Measurements from ENCODE around the gene NRCAM. TPM values are rescaled to one million over a fixed set of nuclear protein-coding genes. Genes with fewer than 3 reads are reported as not detected.

NRCAM gene
- total and polyA plus RNA-seq, 3 experiments from 2014 or later, result 0.27 to 1.1 (median 0.74) TPM

DNA sequence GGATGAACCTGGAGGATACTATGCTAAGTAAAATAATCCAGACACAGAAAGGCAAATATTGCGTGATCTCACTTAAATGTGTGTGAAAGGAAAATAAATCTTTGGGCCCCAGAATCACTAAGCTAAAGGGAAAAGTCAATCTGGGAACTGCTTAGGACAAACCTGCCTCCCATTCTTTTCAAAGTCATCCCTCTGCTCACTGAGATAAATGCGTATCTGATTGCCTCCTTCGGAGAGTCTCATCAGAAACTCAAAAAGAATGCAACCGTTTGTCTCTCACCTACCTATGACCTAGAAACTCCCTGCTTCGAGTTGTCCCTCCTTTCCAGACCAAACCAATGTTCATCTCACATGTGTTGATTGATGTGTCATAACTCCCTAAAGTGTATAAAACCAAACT, 286.0 kb downstream of the NRCAM start:
- H3K27me3 Mint-ChIP-seq, result peaks cover 5 to 18% of the 10 kb centered on the region in 2 donors
- POLR2A ChIA-PET, result no interaction called here

DNA sequence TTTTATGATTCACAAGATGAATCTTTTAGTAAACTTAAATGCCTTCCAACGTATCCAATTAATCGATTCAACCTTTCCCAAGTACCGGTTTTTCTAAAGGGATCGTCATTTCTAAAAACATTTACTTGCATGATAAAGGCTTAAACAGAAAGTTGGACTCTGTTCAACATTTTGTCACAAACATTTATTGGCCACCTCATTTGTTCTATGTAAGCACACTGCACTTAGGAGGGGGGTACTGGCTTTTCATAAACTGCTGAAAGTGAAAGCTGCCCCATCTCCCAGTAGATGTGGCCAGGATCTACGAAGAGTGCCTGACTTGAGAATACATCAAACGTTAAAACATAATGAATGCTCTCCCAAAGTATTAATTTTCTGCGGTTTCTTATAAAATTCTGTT, 288.8 kb downstream of the NRCAM start:
- peaks cover 0 to 2% (median 0%) of the 10 kb centered on the region in 5 donors for H3K9me3 Mint-ChIP-seq
- H3K4me3 Mint-ChIP-seq, result no peak overlapping the region
- ChIA-PET CTCF (no interaction called here), POLR2A (no interaction called here)
- no peaks in the 10 kb centered on the region for H3K27me3 ChIP-seq (ENCODE audit: insufficient read depth, low read length, poor library complexity, severe bottlenecking)
- no peaks in the 10 kb centered on the region for H3K36me3 Mint-ChIP-seq
- no peak overlapping the region for H3K4me3 ChIP-seq (ENCODE audit: low read length)
- no peak overlapping the region for H3K27ac Mint-ChIP-seq
- no peak for DNase-seq
- H3K27me3 Mint-ChIP-seq, result peaks cover 7 to 9% of the 10 kb centered on the region in 2 donors
- H3K9me3 ChIP-seq (ENCODE audit: low read length), result no peaks in the 10 kb centered on the region
- no peak overlapping the region for H3K27ac ChIP-seq (ENCODE audit: low read depth, low read length)
- no peaks in the 10 kb centered on the region for H3K4me1 Mint-ChIP-seq
- H3K4me1 ChIP-seq (ENCODE audit: insufficient read depth, low read length), result no peaks in the 10 kb centered on the region
- H3K36me3 ChIP-seq (ENCODE audit: insufficient read depth, low read length), result no peaks in the 10 kb centered on the region

More for the DNA sequence above, 286.0 kb downstream of the NRCAM start:
- Histone ChIP-seq H3K27ac (ENCODE audit: low read depth, low read length) (no peak overlapping the region), H3K9me3 (ENCODE audit: low read length) (no peaks in the 10 kb centered on the region), H3K4me3 (ENCODE audit: low read length) (no peak overlapping the region), H3K27me3 (ENCODE audit: insufficient read depth, low read length, poor library complexity, severe bottlenecking) (no peaks in the 10 kb centered on the region), H3K4me1 (ENCODE audit: insufficient read depth, low read length) (no peaks in the 10 kb centered on the region), H3K36me3 (ENCODE audit: insufficient read depth, low read length) (no peaks in the 10 kb centered on the region)
- peaks cover 0 to 1% (median 0%) of the 10 kb centered on the region in 5 donors for H3K9me3 Mint-ChIP-seq
- no peaks in the 10 kb centered on the region for H3K4me1 Mint-ChIP-seq
- H3K27ac Mint-ChIP-seq, result no peak overlapping the region
- H3K36me3 Mint-ChIP-seq, result no peaks in the 10 kb centered on the region
- DNase-seq, result no peak
- H3K4me3 Mint-ChIP-seq, result no peak overlapping the region
- CTCF ChIA-PET, result interaction anchor here (1.5 kb wide), 1 partner anchor 11 kb away, joined by 3 read pairs; no protein-coding TSS in a partner anchor

DNA sequence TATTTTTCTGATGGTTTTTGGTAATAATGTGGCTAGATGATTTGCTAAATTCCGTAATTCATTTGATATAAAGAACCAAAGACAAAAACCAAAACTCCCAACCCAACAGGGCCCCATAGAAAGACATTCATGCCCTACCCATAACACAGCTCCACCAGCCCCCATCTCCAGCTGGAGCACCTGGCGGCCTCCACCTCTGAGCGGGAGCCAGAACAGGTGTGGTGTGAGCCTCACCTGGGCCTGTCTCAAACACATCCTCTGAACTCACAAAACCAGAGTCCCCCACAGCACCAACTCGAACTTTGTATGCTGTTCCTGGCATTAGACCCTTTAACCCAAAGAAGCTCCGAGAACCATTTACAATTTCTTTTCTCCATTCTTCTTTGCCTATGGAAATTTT, 289.5 kb downstream of the NRCAM start:
- H3K27me3 ChIP-seq (ENCODE audit: insufficient read depth, low read length, poor library complexity, severe bottlenecking), result no peaks in the 10 kb centered on the region
- Mint-ChIP-seq H3K9me3 (peaks cover 0 to 2% (median 0%) of the 10 kb centered on the region in 5 donors), H3K4me1 (no peaks in the 10 kb centered on the region), H3K36me3 (no peaks in the 10 kb centered on the region), H3K4me3 (no peak overlapping the region), H3K27ac (no peak overlapping the region), H3K27me3 (peaks cover 7 to 8% of the 10 kb centered on the region in 2 donors)
- no peak for DNase-seq
- H3K4me1 ChIP-seq (ENCODE audit: insufficient read depth, low read length), result no peaks in the 10 kb centered on the region
- H3K9me3 ChIP-seq (ENCODE audit: low read length), result no peaks in the 10 kb centered on the region
- ChIA-PET CTCF (interaction anchor here (0.7 kb wide), 1 partner anchor 8 kb away, joined by 3 read pairs; no protein-coding TSS in a partner anchor), POLR2A (no interaction called here)
- no peak overlapping the region for H3K27ac ChIP-seq (ENCODE audit: low read depth, low read length)
- H3K36me3 ChIP-seq (ENCODE audit: insufficient read depth, low read length), result no peaks in the 10 kb centered on the region
- H3K4me3 ChIP-seq (ENCODE audit: low read length), result no peak overlapping the region

DNA sequence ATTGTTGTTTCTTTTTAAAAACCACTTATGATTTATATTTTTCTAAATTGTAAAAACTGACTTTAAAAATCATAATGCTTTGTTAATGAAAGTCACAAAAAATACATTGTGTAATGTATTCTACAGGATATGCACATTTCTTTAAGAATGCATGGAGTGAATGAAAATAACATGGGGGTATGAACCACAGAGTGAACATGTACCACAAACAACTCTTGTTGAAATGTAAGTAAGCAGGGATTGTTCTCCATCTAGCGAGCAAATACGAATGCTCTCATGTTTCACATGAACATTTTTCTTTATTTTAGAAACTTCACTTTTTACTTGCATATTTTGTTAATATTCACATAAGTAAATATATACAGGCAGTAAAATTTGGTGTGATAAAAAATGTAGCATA, 290.5 kb downstream of the NRCAM start:
- Histone ChIP-seq H3K9me3 (ENCODE audit: low read length) (no peaks in the 10 kb centered on the region), H3K27me3 (ENCODE audit: insufficient read depth, low read length, poor library complexity, severe bottlenecking) (no peaks in the 10 kb centered on the region), H3K36me3 (ENCODE audit: insufficient read depth, low read length) (no peaks in the 10 kb centered on the region), H3K27ac (ENCODE audit: low read depth, low read length) (no peak overlapping the region), H3K4me3 (ENCODE audit: low read length) (no peak overlapping the region), H3K4me1 (ENCODE audit: insufficient read depth, low read length) (no peaks in the 10 kb centered on the region)
- ChIA-PET CTCF (no interaction called here), POLR2A (no interaction called here)
- Mint-ChIP-seq H3K9me3 (peaks cover 0 to 2% (median 0%) of the 10 kb centered on the region in 5 donors), H3K4me1 (no peaks in the 10 kb centered on the region), H3K27me3 (peaks cover 8 to 9% of the 10 kb centered on the region in 2 donors), H3K4me3 (no peak overlapping the region), H3K27ac (no peak overlapping the region), H3K36me3 (no peaks in the 10 kb centered on the region)
- no peak for DNase-seq

GRCh38 chr7:108164946-108165345, 291.3 kb downstream of the NRCAM start:
- no peak overlapping the region for H3K4me3 ChIP-seq (ENCODE audit: low read length)
- ChIA-PET POLR2A (no interaction called here), CTCF (no interaction called here)
- no peaks in the 10 kb centered on the region for H3K4me1 ChIP-seq (ENCODE audit: insufficient read depth, low read length)
- no peaks in the 10 kb centered on the region for H3K9me3 ChIP-seq (ENCODE audit: low read length)
- no peaks in the 10 kb centered on the region for H3K36me3 ChIP-seq (ENCODE audit: insufficient read depth, low read length)
- H3K27ac Mint-ChIP-seq, result no peak overlapping the region
- H3K4me3 Mint-ChIP-seq, result no peak overlapping the region
- no peak overlapping the region for H3K27ac ChIP-seq (ENCODE audit: low read depth, low read length)
- no peaks in the 10 kb centered on the region for H3K36me3 Mint-ChIP-seq
- no peaks in the 10 kb centered on the region for H3K27me3 ChIP-seq (ENCODE audit: insufficient read depth, low read length, poor library complexity, severe bottlenecking)
- H3K4me1 Mint-ChIP-seq, result no peaks in the 10 kb centered on the region
- peaks cover 5 to 9% of the 10 kb centered on the region in 2 donors for H3K27me3 Mint-ChIP-seq
- peaks cover 0 to 2% (median 0%) of the 10 kb centered on the region in 5 donors for H3K9me3 Mint-ChIP-seq
- DNase-seq, result no peak

- ChIA-PET CTCF (no interaction called here), POLR2A (no interaction called here)
- DNase-seq, result no peak
- Histone ChIP-seq H3K4me3 (ENCODE audit: low read length) (no peak overlapping the region), H3K27me3 (ENCODE audit: insufficient read depth, low read length, poor library complexity, severe bottlenecking) (no peaks in the 10 kb centered on the region), H3K36me3 (ENCODE audit: insufficient read depth, low read length) (no peaks in the 10 kb centered on the region), H3K9me3 (ENCODE audit: low read length) (no peaks in the 10 kb centered on the region), H3K4me1 (ENCODE audit: insufficient read depth, low read length) (no peaks in the 10 kb centered on the region), H3K27ac (ENCODE audit: low read depth, low read length) (no peak overlapping the region)
- peaks cover 5 to 14% of the 10 kb centered on the region in 2 donors for H3K27me3 Mint-ChIP-seq
- H3K4me1 Mint-ChIP-seq, result no peaks in the 10 kb centered on the region
- no peaks in the 10 kb centered on the region for H3K36me3 Mint-ChIP-seq
- H3K4me3 Mint-ChIP-seq, result no peak overlapping the region
- no peak overlapping the region for H3K27ac Mint-ChIP-seq
- peaks cover 0 to 2% (median 0%) of the 10 kb centered on the region in 5 donors for H3K9me3 Mint-ChIP-seq
Measured at GRCh38 chr7:108164342-108164741, 291.9 kb downstream of the NRCAM start.

DNA sequence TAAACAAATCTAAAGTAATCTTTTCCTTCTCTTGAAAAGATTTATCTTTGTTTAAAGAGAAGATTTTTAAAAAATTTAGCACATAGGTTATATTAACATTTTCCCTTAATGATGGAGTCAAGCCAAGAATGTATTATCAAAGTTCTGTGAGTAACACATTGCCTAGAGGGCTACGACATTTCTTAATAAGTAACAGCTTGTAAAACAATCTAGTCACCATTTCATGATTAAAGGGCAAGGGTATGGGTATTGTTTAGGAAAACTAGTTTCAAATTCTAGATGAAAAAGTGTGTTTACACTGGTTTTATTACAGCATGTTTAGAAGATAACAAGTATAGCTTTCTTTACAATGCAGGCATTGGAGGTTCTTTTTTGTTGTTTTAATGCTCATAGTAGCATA, 297.5 kb downstream of the NRCAM start:
- Mint-ChIP-seq H3K36me3 (no peaks in the 10 kb centered on the region), H3K27me3 (peaks cover 5 to 27% of the 10 kb centered on the region in 2 donors), H3K27ac (no peak overlapping the region), H3K4me3 (no peak overlapping the region), H3K4me1 (peaks cover 0 to 4% (median 0%) of the 10 kb centered on the region in 3 donors), H3K9me3 (peaks cover 0 to 2% (median 0%) of the 10 kb centered on the region in 5 donors)
- no peaks in the 10 kb centered on the region for H3K4me1 ChIP-seq (ENCODE audit: insufficient read depth, low read length)
- POLR2A ChIA-PET, result no interaction called here
- CTCF ChIA-PET, result no interaction called here
- H3K4me3 ChIP-seq (ENCODE audit: low read length), result no peak overlapping the region
- DNase-seq, result no peak
- H3K27me3 ChIP-seq (ENCODE audit: insufficient read depth, low read length, poor library complexity, severe bottlenecking), result no peaks in the 10 kb centered on the region
- no peaks in the 10 kb centered on the region for H3K9me3 ChIP-seq (ENCODE audit: low read length)
- no peak overlapping the region for H3K27ac ChIP-seq (ENCODE audit: low read depth, low read length)
- no peaks in the 10 kb centered on the region for H3K36me3 ChIP-seq (ENCODE audit: insufficient read depth, low read length)

DNA sequence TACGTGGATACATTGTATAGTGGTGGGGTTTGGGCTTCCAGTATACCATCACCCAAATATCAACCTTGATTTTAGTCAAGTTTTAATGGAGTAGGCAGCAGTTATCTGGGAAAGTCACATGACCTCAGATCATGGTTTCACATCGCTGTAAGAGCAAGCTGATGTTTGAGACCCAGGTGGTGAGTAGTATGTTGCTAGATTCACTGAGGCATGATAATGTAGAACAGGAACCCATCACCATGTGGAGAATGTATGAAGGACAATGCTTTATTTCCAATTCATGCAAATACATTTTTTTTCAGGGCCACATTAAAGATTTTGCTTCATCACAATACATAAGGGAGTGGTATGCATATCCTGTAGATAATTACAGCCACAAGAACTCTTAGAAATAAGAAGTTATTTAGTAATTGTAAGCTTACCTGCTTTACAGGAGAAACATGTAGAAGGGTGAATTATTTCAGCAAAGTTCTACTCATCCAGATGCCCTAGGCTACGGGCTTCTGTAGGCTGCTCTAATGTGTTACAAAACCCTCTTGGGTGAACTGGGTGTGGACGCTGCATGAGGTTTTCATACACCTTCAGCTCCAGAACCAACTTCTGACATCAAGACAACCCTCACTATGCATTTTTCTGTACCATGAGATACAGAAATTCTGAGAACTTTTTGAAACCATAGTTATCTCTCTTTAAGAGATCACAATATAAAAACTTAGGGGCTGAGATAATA, 298.5 kb downstream of the NRCAM start:
- H3K27ac ChIP-seq (ENCODE audit: low read depth, low read length), result no peak overlapping the region
- DNase-seq, result no peak
- ChIA-PET CTCF (no interaction called here), POLR2A (no interaction called here)
- peaks cover 2 to 29% of the 10 kb centered on the region in 2 donors for H3K27me3 Mint-ChIP-seq
- no peaks in the 10 kb centered on the region for H3K36me3 Mint-ChIP-seq
- H3K4me3 Mint-ChIP-seq, result no peak overlapping the region
- H3K27me3 ChIP-seq (ENCODE audit: insufficient read depth, low read length, poor library complexity, severe bottlenecking), result no peaks in the 10 kb centered on the region
- no peaks in the 10 kb centered on the region for H3K36me3 ChIP-seq (ENCODE audit: insufficient read depth, low read length)
- H3K9me3 ChIP-seq (ENCODE audit: low read length), result no peaks in the 10 kb centered on the region
- no peaks in the 10 kb centered on the region for H3K4me1 ChIP-seq (ENCODE audit: insufficient read depth, low read length)
- peaks cover 0 to 4% (median 0%) of the 10 kb centered on the region in 3 donors for H3K4me1 Mint-ChIP-seq
- H3K4me3 ChIP-seq (ENCODE audit: low read length), result no peak overlapping the region
- H3K27ac Mint-ChIP-seq, result no peak overlapping the region
- no peaks in the 10 kb centered on the region for H3K9me3 Mint-ChIP-seq

Measured in CD8-positive, alpha-beta memory T cell (primary cell).